Endothelial cell of umbilical vein (primary cell): ENCODE results near the gene RFPL4AL1. TPM values are rescaled to one million over a fixed set of nuclear protein-coding genes. Genes with fewer than 3 reads are reported as not detected.

Experiments used
- BruUV-seq: library from RNA; stranded (reverse); fragments of 400-500 nt; replicated peaks from 2 replicates; lab custom pipeline; 2021; lab: Mats Ljungman, UMichigan
- CTCF ChIA-PET: fragments of 300-600, 350-600 bp; sonication (Branson Sonifier 250); formaldehyde crosslinking; loops from one replicate; lab custom pipeline; 2021; ENCODE audit warnings: antibody characterized with exemption, inconsistent platforms; lab: Charles Lee
- POLR2A ChIA-PET: fragments of 300-600, 350-600 bp; sonication (Branson Sonifier 250); formaldehyde crosslinking; loops from one replicate; lab custom pipeline; 2021; ENCODE audit warnings: antibody characterized with exemption, inconsistent platforms; lab: Charles Lee
- DNase-seq: peaks from one replicate; pipeline ENCODE4 v3.0.0-alpha.2; 2011; ENCODE audit warnings: low read depth, low spot score
- FAIRE-seq: peaks from 2 replicates; lab custom pipeline; 2011; peaks lifted over from hg19 to GRCh38; lab: Jason Lieb, UNC
- H2AFZ ChIP-seq: 2 replicates; pipeline ENCODE4 v1.6.0; 2012; ENCODE audit warnings: low read depth, low read length, control low read depth, inconsistent platforms
- H3K27ac ChIP-seq: 2 replicates; pipeline ENCODE4 v1.5.1; 2011; ENCODE audit warnings: low read depth, mild to moderate bottlenecking, control low read depth, low read length, moderate library complexity; ENCODE audit not compliant: insufficient read depth
- H3K27me3 ChIP-seq, 2 experiments: 2 replicates each; pipeline versions ENCODE4 v1.6.0 to v1.6.1; 2011; ENCODE audit warnings: low read length in 2 of 2, mixed read lengths in 1 of 2; ENCODE audit not compliant: control insufficient read depth in 2 of 2, insufficient read depth in 2 of 2
- H3K36me3 ChIP-seq, 2 experiments: 2 replicates in 1 of 2; 3 replicates in 1 of 2; pipeline ENCODE4 v1.5.1; 2011; ENCODE audit warnings: low read length in 2 of 2, mild to moderate bottlenecking in 1 of 2, moderate library complexity in 1 of 2; ENCODE audit not compliant: control insufficient read depth in 2 of 2, insufficient read depth in 2 of 2; ENCODE audit errors: extremely low read depth in 1 of 2
- H3K4me1 ChIP-seq: 3 replicates; pipeline ENCODE4 v1.5.1; 2011; ENCODE audit warnings: mild to moderate bottlenecking, low read length; ENCODE audit not compliant: control insufficient read depth, insufficient read depth; ENCODE audit errors: extremely low read depth
- H3K4me2 ChIP-seq: 2 replicates; pipeline ENCODE4 v1.6.1; 2011; ENCODE audit warnings: low read length, control low read depth, mixed read lengths; ENCODE audit not compliant: insufficient read depth
- H3K4me3 ChIP-seq, 3 experiments: fragments of 200-600 bp in 1 of 3; sonication (generic), shearing (Covaris generic) in 1 of 3; replicated peaks in 1 of 3; 2 replicates each; pipeline ENCODE4 v1.5.1; 2011 to 2016; ENCODE audit warnings: control low read depth in 3 of 3, low read length in 3 of 3, mild to moderate bottlenecking in 2 of 3, inconsistent platforms in 1 of 3, low read depth in 1 of 3, moderate library complexity in 1 of 3; ENCODE audit not compliant: insufficient read depth in 1 of 3
- H3K79me2 ChIP-seq: 2 replicates; pipeline ENCODE4 v1.6.0; 2012; ENCODE audit warnings: low read length, inconsistent platforms; ENCODE audit not compliant: control insufficient read depth, insufficient read depth
- H3K9ac ChIP-seq: replicated peaks from 2 replicates; pipeline ENCODE3; 2011; ENCODE audit warnings: low read length, control low read depth; ENCODE audit not compliant: insufficient read depth; ENCODE audit errors: extremely low read depth
- H3K9me1 ChIP-seq: replicated peaks from 3 replicates; pipeline ENCODE4 v1.6.0; 2011; ENCODE audit warnings: mild to moderate bottlenecking, low read length; ENCODE audit not compliant: control insufficient read depth, insufficient read depth; ENCODE audit errors: extremely low read depth
- H3K9me3 ChIP-seq: replicated peaks from 2 replicates; pipeline ENCODE4 v1.5.1; 2012; ENCODE audit warnings: low read length, inconsistent platforms; ENCODE audit not compliant: control insufficient read depth, insufficient read depth
- H4K20me1 ChIP-seq: replicated peaks from 2 replicates; pipeline ENCODE3; 2011; ENCODE audit warnings: mild to moderate bottlenecking, low read length; ENCODE audit not compliant: control insufficient read depth, insufficient read depth; ENCODE audit errors: extremely low read depth
- CTCF ChIP-seq, 2 donors: IDR thresholded peaks; 1 replicate in 1 of 2; 2 replicates in 1 of 2; pipeline ENCODE4 v1.5.1; 2011; ENCODE audit warnings: low read length in 2 of 2, mild to moderate bottlenecking in 2 of 2, moderate library complexity in 2 of 2, control low read depth in 1 of 2, inconsistent platforms in 1 of 2, low read depth in 1 of 2; ENCODE audit not compliant: insufficient read depth in 1 of 2; ENCODE audit errors: extremely low read depth in 1 of 2
- EZH2 ChIP-seq: IDR thresholded peaks from 2 replicates; pipeline ENCODE4 v1.6.1; 2012; ENCODE audit warnings: borderline replicate concordance, low read depth, mild to moderate bottlenecking, moderate library complexity, low read length, inconsistent platforms; ENCODE audit not compliant: severe bottlenecking
- FOS ChIP-seq: IDR thresholded peaks from 2 replicates; pipeline ENCODE4 v1.6.1; 2011; ENCODE audit warnings: mild to moderate bottlenecking, low read length, moderate library complexity, borderline replicate concordance; ENCODE audit not compliant: insufficient read depth
- GATA2 ChIP-seq: IDR thresholded peaks from 2 replicates; pipeline ENCODE4 v1.7.0; 2011; ENCODE audit warnings: low read depth, mild to moderate bottlenecking, moderate library complexity, mixed read lengths, low read length; ENCODE audit not compliant: insufficient read length, insufficient read depth
- JUN ChIP-seq: IDR thresholded peaks from 2 replicates; pipeline ENCODE4 v1.6.1; 2011; ENCODE audit warnings: borderline replicate concordance, low read depth; ENCODE audit not compliant: insufficient read length, insufficient read depth
- MAX ChIP-seq: IDR thresholded peaks from 2 replicates; pipeline ENCODE4 v1.6.1; 2011; ENCODE audit not compliant: insufficient read depth, insufficient read length
- MYC ChIP-seq: IDR thresholded peaks from one replicate; pipeline ENCODE4 v1.6.1; 2011; ENCODE audit warnings: mild to moderate bottlenecking, low read depth, low read length
- POLR2A ChIP-seq: IDR thresholded peaks from 2 replicates; pipeline ENCODE4 v1.6.1; 2012; ENCODE audit warnings: low read depth, mild to moderate bottlenecking, control low read depth, low read length
- POLR2AphosphoS5 ChIP-seq: IDR thresholded peaks from 2 replicates; pipeline ENCODE4 v1.6.1; 2012; ENCODE audit warnings: low read depth, mild to moderate bottlenecking, control low read depth, low read length, moderate library complexity; ENCODE audit not compliant: insufficient read depth
- dilution Hi-C: fragments of 300-500 bp; cut with MboI; formaldehyde crosslinking; loops from one replicate; pipeline ENCODE4 v1.15.0; 2019; ENCODE audit warnings: low sequenced_read_pairs; ENCODE audit not compliant: extremely low pct_ligation_motif_present
- intact Hi-C: fragments of 100-400 bp; cut with micrococcal nuclease; formaldehyde crosslinking; loops from one replicate; pipeline ENCODE4 v1.10.0; 2022
- polyA plus RNA-seq, 4 experiments: library from polyadenylated mRNA; depleted of rRNA in 3 of 4; stranded (reverse) in 3 of 4; unstranded in 1 of 4; fragments of >200 nt; gene quantifications; 2 replicates each; pipeline versions ENCODE4 v1.2.1 to v1.2.3, GENCODE V29; 2011 to 2012; ENCODE audit warnings: missing spikeins in 1 of 4
- total RNA-seq: library from RNA; stranded (reverse); gene quantifications from 2 replicates; pipeline ENCODE4 v1.2.3, GENCODE V29; 2021

Gene RFPL4AL1
- total and polyA plus RNA-seq, 2 donors (not counting 3 experiments of a cell fraction or from before 2014, with no cell fraction given): not detected

- dilution Hi-C loops: no loop called here
- no peak for FAIRE-seq
These were observed 48.1 kb upstream of the RFPL4AL1 start for GRCh38 chr19:55720801-55721200.

More at GRCh38 chr19:55720801-55721200, 48.1 kb upstream of the RFPL4AL1 start:
- H3K79me2 ChIP-seq: no peaks in the 10 kb centered on the region
- TF ChIP-seq FOS: no peak
- no peak for TF ChIP-seq CTCF (IDR thresholded peaks at IDR 0.05; ENCODE audit: extremely low read depth in 1 of 2, insufficient read depth in 1 of 2, low read depth in 1 of 2, low read length in 2 of 2)
- TF ChIP-seq GATA2: no peak
- TF ChIP-seq MAX: no peak
- no peak for TF ChIP-seq JUN
- no peak for TF ChIP-seq POLR2AphosphoS5
- TF ChIP-seq EZH2: no peak
- no peak for TF ChIP-seq POLR2A
- TF ChIP-seq MYC: no peak
- H2AFZ ChIP-seq: no peak overlapping the region
- CTCF ChIA-PET: no interaction called here
- no peaks in the 10 kb centered on the region for H3K36me3 ChIP-seq
- H3K4me1 ChIP-seq: no peaks in the 10 kb centered on the region
- POLR2A ChIA-PET: no interaction called here
- no peak overlapping the region for H3K9ac ChIP-seq
- no peaks in the 10 kb centered on the region for H3K27me3 ChIP-seq
- H3K9me1 ChIP-seq: no peaks in the 10 kb centered on the region
- H3K9me3 ChIP-seq: no peaks in the 10 kb centered on the region
- H3K4me3 ChIP-seq: no peak overlapping the region
- DNase-seq: no peak
- no TSS peak for BruUV-seq
- H3K27ac ChIP-seq: no peak overlapping the region
- H3K4me2 ChIP-seq: no peak overlapping the region
- intact Hi-C loops: no loop called here
- H4K20me1 ChIP-seq: no peaks in the 10 kb centered on the region
